Activated CD8-positive, alpha-beta T cell treated with anti-CD3 and anti-CD28 coated beads for 36 hours (primary cell): ENCODE data around the gene UBA3. TPM values are rescaled to one million over a fixed set of nuclear protein-coding genes. Genes with fewer than 3 reads are reported as not detected.

Experiments used
- ATAC-seq: fragments of 200-7000 bp; cut with Tn5 transposase; one replicate; pipeline ENCODE4 v1.10.0; 2021; ENCODE audit warnings: mild to moderate bottlenecking, moderate library complexity
- CTCF ChIA-PET: fragments of 350-600 bp; sonication (Branson Sonifier 250); formaldehyde crosslinking; loops from one replicate; lab custom pipeline; 2021; ENCODE audit warnings: antibody characterized with exemption; lab: Charles Lee
- POLR2A ChIA-PET: fragments of 350-600 bp; sonication (Branson Sonifier 250); formaldehyde crosslinking; loops from one replicate; lab custom pipeline; 2021; ENCODE audit warnings: antibody characterized with exemption; lab: Charles Lee
- DNase-seq: peaks from one replicate; pipeline ENCODE4 v3.0.0-alpha.2; 2020
- H3K27ac Mint-ChIP-seq: one replicate; pipeline ENCODE4 v1.8.0; 2021; ENCODE audit warnings: mild to moderate bottlenecking, mixed read lengths
- H3K27me3 Mint-ChIP-seq: one replicate; pipeline ENCODE4 v1.8.0; 2021; ENCODE audit warnings: mixed read lengths
- H3K36me3 Mint-ChIP-seq: one replicate; pipeline ENCODE4 v1.8.0; 2021; ENCODE audit warnings: low read depth, mixed read lengths
- H3K4me1 Mint-ChIP-seq: one replicate; pipeline ENCODE4 v1.8.0; 2021; ENCODE audit warnings: low read depth, mixed read lengths
- H3K4me3 Mint-ChIP-seq: one replicate; pipeline ENCODE4 v1.8.0; 2021; ENCODE audit warnings: mild to moderate bottlenecking, moderate library complexity, mixed read lengths
- H3K9me3 Mint-ChIP-seq: one replicate; pipeline ENCODE4 v1.8.0; 2021; ENCODE audit warnings: mixed read lengths
- intact Hi-C: fragments of 100-400 bp; cut with micrococcal nuclease; formaldehyde crosslinking; loops from one replicate; pipeline ENCODE4 v1.10.0; 2022
- microRNA-seq: library from miRNA; unstranded; fragments of <30 nt; microRNA quantifications from one replicate; pipeline ENCODE4 v1.2.0, GENCODE V29; 2022; ENCODE audit warnings: borderline microRNAs expressed, borderline replicate concordance
- total RNA-seq, 2 experiments: library from RNA; stranded (reverse); gene quantifications; one replicate each; pipeline ENCODE4 v1.2.3, GENCODE V29; 2021
- TF ChIP-seq, protein P1 (sequence below): fragments of 200-600 bp; IDR thresholded peaks from one replicate; pipeline ENCODE4 v1.8.0; 2022; ENCODE audit warnings: antibody characterized with exemption, mild to moderate bottlenecking

The UBA3 gene
- total RNA-seq, 2 experiments from 2014 or later: 72.7 to 75.6 TPM

- H3K27ac Mint-ChIP-seq: no peak overlapping the region
- ATAC-seq (no peak), DNase-seq (no peak)
- H3K4me1 Mint-ChIP-seq: no peaks in the 10 kb centered on the region
- H3K9me3 Mint-ChIP-seq: no peaks in the 10 kb centered on the region
- intact Hi-C loops: no loop called here
- CTCF ChIA-PET: no interaction called here
- POLR2A ChIA-PET: no interaction called here
- TF ChIP-seq, protein P1, sequence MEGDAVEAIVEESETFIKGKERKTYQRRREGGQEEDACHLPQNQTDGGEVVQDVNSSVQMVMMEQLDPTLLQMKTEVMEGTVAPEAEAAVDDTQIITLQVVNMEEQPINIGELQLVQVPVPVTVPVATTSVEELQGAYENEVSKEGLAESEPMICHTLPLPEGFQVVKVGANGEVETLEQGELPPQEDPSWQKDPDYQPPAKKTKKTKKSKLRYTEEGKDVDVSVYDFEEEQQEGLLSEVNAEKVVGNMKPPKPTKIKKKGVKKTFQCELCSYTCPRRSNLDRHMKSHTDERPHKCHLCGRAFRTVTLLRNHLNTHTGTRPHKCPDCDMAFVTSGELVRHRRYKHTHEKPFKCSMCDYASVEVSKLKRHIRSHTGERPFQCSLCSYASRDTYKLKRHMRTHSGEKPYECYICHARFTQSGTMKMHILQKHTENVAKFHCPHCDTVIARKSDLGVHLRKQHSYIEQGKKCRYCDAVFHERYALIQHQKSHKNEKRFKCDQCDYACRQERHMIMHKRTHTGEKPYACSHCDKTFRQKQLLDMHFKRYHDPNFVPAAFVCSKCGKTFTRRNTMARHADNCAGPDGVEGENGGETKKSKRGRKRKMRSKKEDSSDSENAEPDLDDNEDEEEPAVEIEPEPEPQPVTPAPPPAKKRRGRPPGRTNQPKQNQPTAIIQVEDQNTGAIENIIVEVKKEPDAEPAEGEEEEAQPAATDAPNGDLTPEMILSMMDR: no peak
- no peak overlapping the region for H3K4me3 Mint-ChIP-seq
- peaks cover 15% of the 10 kb centered on the region for H3K36me3 Mint-ChIP-seq
- H3K27me3 Mint-ChIP-seq: no peaks in the 10 kb centered on the region
Observed at GRCh38 chr3:69005071-69005790, 74.9 kb downstream of the UBA3 start.

Small RNA genes within 50 kb of the gene (microRNA-seq; reads per million reads assigned to microRNA genes)
- gene MIR3136: 3.9 reads per million, percentile 13 among the genes with 10 or more reads in this experiment

Other genes with a start within 250 kb of the UBA3 start
- gene TAFA4, start 147.8 kb downstream of the UBA3 start, total RNA-seq: not detected
- 1 to 10 TPM; 4.3 to 4.9 TPM for gene EOGT, start 66.7 kb downstream of the UBA3 start, total RNA-seq
- gene TMF1, start 28.0 kb downstream of the UBA3 start, total RNA-seq: 10 to 100 TPM; 38.9 to 42.1 TPM
- 10 to 100 TPM; 72.7 to 74.2 TPM for gene ARL6IP5, start 4.6 kb upstream of the UBA3 start, total RNA-seq
- gene LMOD3, start 42.2 kb upstream of the UBA3 start, total RNA-seq: not detected